Medulla oblongata (tissue), 1 donor: ENCODE data around the gene RRBP1.

ENCODE experiments used
- DNase-seq: peaks from one replicate; pipeline ENCODE4 v3.0.0-alpha.2; 2015; ENCODE audit errors: extremely low spot score

The RRBP1 gene

GRCh38 chr20:17579369-17580039 lies 102.5 kb downstream of the RRBP1 start:
- no peak for DNase-seq

- no peak for DNase-seq
Measured at GRCh38 chr20:17576215-17576614, 105.8 kb downstream of the RRBP1 start.

- no peak for DNase-seq
Measured at GRCh38 chr20:17573463-17573862, 108.6 kb downstream of the RRBP1 start.

DNA sequence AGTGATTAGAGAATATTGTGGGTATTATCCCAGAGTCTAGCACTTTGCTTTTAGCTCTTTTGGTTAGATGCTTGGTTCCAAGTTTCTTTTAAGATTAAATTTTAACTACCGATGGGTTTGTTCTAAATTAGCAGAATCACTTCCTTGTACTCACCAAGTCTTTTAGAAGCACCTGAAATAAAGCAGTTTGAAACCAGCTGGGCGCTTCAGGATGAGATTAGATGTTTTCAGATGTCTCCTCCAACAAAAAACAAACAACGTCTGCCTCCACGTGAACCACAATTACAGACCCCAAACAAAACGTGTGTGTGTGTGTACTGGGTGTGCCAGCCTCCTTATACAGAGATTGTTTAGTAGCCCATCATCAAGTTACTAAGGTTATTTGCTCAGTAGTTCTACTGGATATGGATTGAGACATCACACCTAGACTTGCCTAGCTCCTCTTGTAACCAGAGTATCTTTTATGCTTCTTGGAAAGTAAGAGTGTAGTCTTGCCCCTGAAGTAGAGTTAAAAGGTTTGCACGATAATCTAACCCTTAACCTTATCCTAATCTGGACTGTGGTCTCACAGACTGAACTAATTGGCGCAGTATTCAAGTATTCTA lies 109.9 kb downstream of the RRBP1 start:
- DNase-seq: no peak

GRCh38 chr20:17571153-17571527 lies 110.9 kb downstream of the RRBP1 start:
- DNase-seq: no peak

DNA sequence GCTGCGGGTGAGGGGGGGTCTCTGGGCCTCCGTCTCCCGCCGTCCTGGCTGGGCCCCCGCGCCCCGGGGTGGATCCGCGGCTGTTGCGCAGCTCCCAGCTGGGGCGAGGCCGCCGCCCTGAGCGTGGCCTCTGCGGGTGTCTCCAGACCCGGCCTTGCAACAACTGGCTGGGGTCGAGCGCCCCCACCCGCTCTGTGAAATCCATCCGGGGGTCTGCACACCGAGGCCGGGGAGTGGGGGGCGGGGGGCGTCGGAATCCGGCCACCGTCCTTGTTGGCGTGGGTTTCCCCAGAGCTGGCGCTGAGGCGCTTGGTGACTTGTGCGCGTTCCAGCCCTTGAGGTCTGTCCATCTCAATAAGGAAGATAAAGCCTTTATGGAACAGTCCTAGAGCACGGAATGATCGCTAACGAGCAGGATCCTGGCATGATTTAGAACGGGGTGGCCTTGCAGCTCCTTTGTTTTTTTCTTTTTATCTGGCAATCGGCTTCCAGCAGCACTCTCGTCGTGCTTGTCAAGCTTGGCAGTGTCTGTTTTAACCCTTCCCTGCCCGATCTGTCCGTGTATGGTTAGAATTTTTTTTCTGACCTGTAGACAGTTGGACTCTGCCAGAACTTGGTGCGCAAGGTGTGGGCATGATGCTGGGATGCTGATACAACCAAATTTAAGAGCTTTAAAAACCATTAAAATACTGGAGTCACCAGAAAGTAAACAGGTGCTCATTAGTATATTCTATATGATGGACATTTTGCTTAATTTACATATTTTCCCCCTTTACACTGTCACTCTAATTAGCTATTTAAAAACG lies 111.5 kb downstream of the RRBP1 start:
- peak; percentile 48 for DNase-seq

DNA sequence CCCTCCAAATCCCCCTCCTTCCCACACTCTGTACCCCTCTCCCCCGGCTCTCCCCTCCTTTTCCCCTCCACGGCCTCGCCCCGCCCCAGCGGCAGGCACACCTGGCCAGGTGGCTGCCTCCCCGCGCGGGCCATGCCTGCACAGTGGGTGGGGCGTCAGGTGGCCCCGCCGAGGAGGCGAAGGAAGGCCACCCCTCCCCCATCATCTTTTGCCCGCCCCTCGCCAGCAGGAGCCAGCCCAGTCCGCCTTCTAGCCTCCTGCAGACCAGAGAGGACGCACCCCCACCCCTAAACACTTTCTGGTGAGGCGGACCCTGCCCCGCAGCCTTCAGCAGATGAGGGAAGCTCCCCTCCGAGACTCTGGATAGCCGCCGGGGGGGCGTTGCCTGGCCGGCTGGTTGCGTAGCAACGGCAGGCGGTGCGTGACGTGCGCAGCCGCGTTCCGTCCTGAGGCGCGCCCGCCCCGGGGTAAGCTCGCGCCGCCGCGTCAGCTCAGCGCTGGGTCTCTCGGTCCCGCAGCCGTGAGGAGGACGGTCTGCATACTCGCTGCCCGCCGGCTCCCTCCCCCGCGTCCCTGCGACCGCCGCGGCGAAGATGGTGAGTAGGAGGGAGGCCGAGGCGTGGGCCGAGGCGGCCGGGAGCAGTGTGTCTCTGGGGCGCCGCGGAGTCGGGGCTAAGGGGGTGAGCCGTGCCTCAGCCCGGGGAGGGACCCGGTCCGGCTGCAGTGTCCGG lies 112.3 kb downstream of the RRBP1 start, which contains the start of gene DSTN:
TSS of gene DSTN (plus strand) at position 460 of the 731 bp plus-strand sequence. CDS start at position 594, 134 bp downstream.
- peak; percentile 94 for DNase-seq

DNA sequence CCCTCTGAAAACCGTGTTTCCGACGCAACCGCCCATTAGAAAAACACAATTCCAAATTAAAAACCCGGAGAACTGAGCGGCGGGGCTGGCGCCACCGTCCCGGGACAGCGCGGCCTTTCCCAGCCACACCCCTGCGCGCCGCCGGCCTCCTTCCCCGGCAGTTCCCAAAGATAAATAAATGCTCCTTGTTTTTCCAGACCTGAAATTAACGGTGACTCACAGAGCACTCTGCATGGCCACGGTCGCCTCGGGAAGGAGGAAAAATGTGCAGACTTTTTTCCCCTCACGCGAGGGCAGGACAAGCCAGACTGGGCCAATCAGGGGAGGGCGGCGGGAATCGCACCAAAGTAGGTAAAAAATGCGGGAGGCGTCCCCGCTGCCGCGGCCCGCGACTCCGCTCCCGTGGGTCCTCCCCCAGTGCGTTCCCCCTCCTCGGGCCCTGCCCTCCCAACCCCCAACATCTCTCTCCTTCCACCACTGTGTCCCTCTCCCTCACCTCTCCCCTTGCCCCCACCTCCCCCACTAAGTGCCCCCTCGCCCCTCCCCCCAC lies 113.0 kb downstream of the RRBP1 start:
- peak; percentile 58 for DNase-seq

GRCh38 chr20:17568045-17568788 lies 113.8 kb downstream of the RRBP1 start:
- no peak for DNase-seq

GRCh38 chr20:17566345-17566744 lies 115.7 kb downstream of the RRBP1 start:
- DNase-seq: no peak

- no peak for DNase-seq
Measured at GRCh38 chr20:17565169-17565845, 116.7 kb downstream of the RRBP1 start.
